H1 (cell line): ENCODE data around the gene UBASH3A. TPM values are rescaled to one million over a fixed set of nuclear protein-coding genes. Genes with fewer than 3 reads are reported as not detected.

Experiments
- CBX8 ChIP-seq: fragments of 300-800, 300-1000 bp; sonication (generic); IDR thresholded peaks from 2 replicates; pipeline ENCODE4 v1.7.1; 2016; ENCODE audit warnings: low read depth, low read length, borderline replicate concordance
- EZH2 ChIP-seq: fragments of 200-600 bp; sonication (generic); IDR thresholded peaks from 2 replicates; pipeline ENCODE4 v1.7.1; 2012; ENCODE audit warnings: low read depth, mild to moderate bottlenecking, moderate library complexity, low read length, inconsistent platforms; ENCODE audit not compliant: severe bottlenecking
- POLR2A ChIP-seq, 2 experiments: IDR thresholded peaks; 1 replicate in 1 of 2; 2 replicates in 1 of 2; pipeline ENCODE4 v1.6.1; 2011; ENCODE audit warnings: low read depth in 2 of 2, low read length in 2 of 2, mild to moderate bottlenecking in 2 of 2; ENCODE audit errors: control extremely low read depth in 1 of 2
- POU5F1 ChIP-seq: IDR thresholded peaks from 2 replicates; pipeline ENCODE4 v1.6.1; 2011; ENCODE audit warnings: low read depth, mild to moderate bottlenecking, low read length, moderate library complexity
- RFX5 ChIP-seq: IDR thresholded peaks from 2 replicates; pipeline ENCODE4 v1.6.1; 2011; ENCODE audit warnings: low read depth, low read length, improper control_type of control experiment, borderline replicate concordance
- RNF2 ChIP-seq: fragments of 200-900, 300-1000 bp; sonication (generic); IDR thresholded peaks from 2 replicates; pipeline ENCODE4 v1.7.1; 2016; ENCODE audit warnings: borderline replicate concordance, low read depth, mild to moderate bottlenecking, antibody characterized with exemption, low read length; ENCODE audit not compliant: poor library complexity, severe bottlenecking; ENCODE audit errors: missing control alignments
- USF2 ChIP-seq: IDR thresholded peaks from 2 replicates; pipeline ENCODE4 v1.6.1; 2011; ENCODE audit warnings: low read length, improper control_type of control experiment
- polyA plus RNA-seq, 7 experiments: library from polyadenylated mRNA; depleted of rRNA in 3 of 7; stranded (reverse) in 5 of 7; unstranded in 2 of 7; fragments of >200 nt in 5 of 7; fragments of 200-250 nt in 2 of 7; gene quantifications; 1 replicate in 5 of 7; 2 replicates in 1 of 7; 4 replicates in 1 of 7; pipeline versions ENCODE4 v1.2.1 to v1.2.3, GENCODE V29; 2011 to 2013; ENCODE audit warnings: missing spikeins in 2 of 7, mixed read lengths in 2 of 7
- total RNA-seq: library from RNA; stranded (reverse); fragmentation: NEBNext Ultra II Directional; extraction: Animal tissue kit (Norgen Biotek cat#: 25700); gene quantifications from 2 replicates; pipeline ENCODE4 v1.2.1, GENCODE V29; 2021

Gene UBASH3A
- total and polyA plus RNA-seq, 2 of the 8 experiments (the other 6 are each of a cell fraction or from before 2014, with no cell fraction given) = not detected

- no peak for TF ChIP-seq USF2
- TF ChIP-seq POU5F1 = no peak
- no peak for TF ChIP-seq RNF2
- no peak for TF ChIP-seq CBX8
- no peak for TF ChIP-seq POLR2A (IDR thresholded peaks at IDR 0.05; ENCODE audit: control extremely low read depth in 1 of 2, low read depth in 2 of 2, low read length in 2 of 2)
- TF ChIP-seq EZH2 = no peak
- TF ChIP-seq RFX5 = no peak
These were observed 28.7 kb upstream of the UBASH3A start (continued) for GRCh38 chr21:42374864-42375499.
